Smooth muscle cell (in vitro differentiated cells): ENCODE data around the gene COX19. TPM values are rescaled to one million over a fixed set of nuclear protein-coding genes. Genes with fewer than 3 reads are reported as not detected.

Experiments
- DNase-seq: peaks from one replicate; lab custom pipeline; 2025; ENCODE audit not compliant: unreplicated experiment; lab: John Stamatoyannopoulos, UW
- H2AFZ ChIP-seq: fragments of 200-600 bp; sonication (generic); 2 replicates; pipeline ENCODE4 v1.6.0; 2016; ENCODE audit warnings: antibody characterized with exemption, low read depth, mild to moderate bottlenecking
- H3F3A ChIP-seq: fragments of 200-600 bp; sonication (generic); 2 replicates; pipeline ENCODE4 v1.6.0; 2017; ENCODE audit warnings: antibody characterized with exemption, low read depth
- H3K27ac ChIP-seq: fragments of 200-600 bp; sonication (generic); 2 replicates; pipeline ENCODE4 v1.5.1; 2016; ENCODE audit warnings: low read depth, mild to moderate bottlenecking
- H3K27me3 ChIP-seq: fragments of 200-600 bp; sonication (generic); 2 replicates; pipeline ENCODE4 v1.6.1; 2016; ENCODE audit warnings: low read depth, mild to moderate bottlenecking
- H3K36me3 ChIP-seq: fragments of 200-600 bp; sonication (generic); 2 replicates; pipeline ENCODE4 v1.5.1; 2016; ENCODE audit warnings: low read depth
- H3K4me1 ChIP-seq: fragments of 200-600 bp; sonication (generic); 2 replicates; pipeline ENCODE4 v1.5.1; 2016; ENCODE audit warnings: low read depth
- H3K4me2 ChIP-seq: fragments of 200-600 bp; sonication (generic); 2 replicates; pipeline ENCODE4 v1.6.0; 2016; ENCODE audit warnings: mild to moderate bottlenecking
- H3K4me3 ChIP-seq: fragments of 200-600 bp; sonication (generic); 2 replicates; pipeline ENCODE4 v1.5.1; 2016; ENCODE audit warnings: mild to moderate bottlenecking
- H3K79me2 ChIP-seq: fragments of 200-600 bp; sonication (generic); 2 replicates; pipeline ENCODE4 v1.6.0; 2016; ENCODE audit warnings: low read depth, mild to moderate bottlenecking
- H3K9ac ChIP-seq: fragments of 200-600 bp; sonication (generic); 2 replicates; pipeline ENCODE4 v1.6.0; 2016; ENCODE audit warnings: low read depth
- H3K9me3 ChIP-seq: fragments of 200-600 bp; sonication (generic); replicated peaks from 2 replicates; pipeline ENCODE4 v1.5.1; 2016; ENCODE audit warnings: low read depth
- H4K20me1 ChIP-seq: fragments of 200-600 bp; sonication (generic); 2 replicates; pipeline ENCODE4 v1.6.0; 2016; ENCODE audit warnings: low read depth
- WGBS: methylation state at CpG from one replicate; pipeline ENCODE4 v1.1.7; 2016; ENCODE audit warnings: low lambda C conversion rate; 5-methylcytosine and 5-hydroxymethylcytosine counted together
- polyA plus RNA-seq: library from polyadenylated mRNA; unstranded; fragments of >200 nt; fragmentation: Nextera tagmentation; extraction: Ambion mirVana; gene quantifications from 2 replicates; pipeline ENCODE4 v1.2.1, GENCODE V29; 2016
- total RNA-seq: library from RNA; depleted of rRNA; stranded (reverse); fragments of >200 nt; gene quantifications from 2 replicates; pipeline ENCODE4 v1.2.3, GENCODE V29; 2014
- TF ChIP-seq, protein P1 (sequence below): fragments of 200-600 bp; sonication (generic); IDR thresholded peaks from 2 replicates; pipeline ENCODE4 v1.5.1; 2017; ENCODE audit warnings: borderline replicate concordance, mild to moderate bottlenecking, antibody characterized with exemption; ENCODE audit not compliant: insufficient read depth, poor library complexity, severe bottlenecking

The COX19 gene
- total and polyA plus RNA-seq, 2 experiments from 2014 or later: 10.0 to 10.4 TPM

DNA sequence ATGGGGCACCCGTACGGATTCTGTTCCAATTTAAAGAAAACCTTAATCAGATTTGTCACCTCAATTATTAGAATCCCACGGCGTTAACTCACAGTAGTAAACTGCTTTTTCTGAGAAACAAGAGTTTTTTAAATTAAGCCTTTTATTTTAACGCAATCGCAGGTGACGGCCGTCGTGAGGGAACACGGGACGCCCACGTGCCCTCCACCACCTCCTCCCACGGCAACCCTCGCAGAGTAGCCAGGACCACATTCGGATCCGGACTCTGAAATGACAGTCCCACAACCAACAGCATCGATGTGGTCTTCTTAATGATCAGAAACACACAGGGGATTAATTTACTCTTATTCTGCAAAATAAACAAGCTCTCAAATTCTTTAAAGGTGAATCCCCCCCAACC is 47.0 kb upstream of the COX19 start:
- DNase-seq: no peak
- H3K27me3 ChIP-seq: no peaks in the 10 kb centered on the region
- WGBS: 98% methylated on average over 17 of the region's 17 CpGs
- peaks cover 18% of the 10 kb centered on the region for H3K79me2 ChIP-seq
- no peak overlapping the region for H3K9ac ChIP-seq
- no peak overlapping the region for H3K4me2 ChIP-seq
- no peaks in the 10 kb centered on the region for H3K36me3 ChIP-seq
- H3K4me1 ChIP-seq: peaks cover 8% of the 10 kb centered on the region
- no peak overlapping the region for H2AFZ ChIP-seq
- no peak overlapping the region for H3K27ac ChIP-seq
- TF ChIP-seq, protein P1, sequence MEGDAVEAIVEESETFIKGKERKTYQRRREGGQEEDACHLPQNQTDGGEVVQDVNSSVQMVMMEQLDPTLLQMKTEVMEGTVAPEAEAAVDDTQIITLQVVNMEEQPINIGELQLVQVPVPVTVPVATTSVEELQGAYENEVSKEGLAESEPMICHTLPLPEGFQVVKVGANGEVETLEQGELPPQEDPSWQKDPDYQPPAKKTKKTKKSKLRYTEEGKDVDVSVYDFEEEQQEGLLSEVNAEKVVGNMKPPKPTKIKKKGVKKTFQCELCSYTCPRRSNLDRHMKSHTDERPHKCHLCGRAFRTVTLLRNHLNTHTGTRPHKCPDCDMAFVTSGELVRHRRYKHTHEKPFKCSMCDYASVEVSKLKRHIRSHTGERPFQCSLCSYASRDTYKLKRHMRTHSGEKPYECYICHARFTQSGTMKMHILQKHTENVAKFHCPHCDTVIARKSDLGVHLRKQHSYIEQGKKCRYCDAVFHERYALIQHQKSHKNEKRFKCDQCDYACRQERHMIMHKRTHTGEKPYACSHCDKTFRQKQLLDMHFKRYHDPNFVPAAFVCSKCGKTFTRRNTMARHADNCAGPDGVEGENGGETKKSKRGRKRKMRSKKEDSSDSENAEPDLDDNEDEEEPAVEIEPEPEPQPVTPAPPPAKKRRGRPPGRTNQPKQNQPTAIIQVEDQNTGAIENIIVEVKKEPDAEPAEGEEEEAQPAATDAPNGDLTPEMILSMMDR: no peak
- no peaks in the 10 kb centered on the region for H3K9me3 ChIP-seq
- H3K4me3 ChIP-seq: no peak overlapping the region
- H3F3A ChIP-seq: no peaks in the 10 kb centered on the region
- peaks cover 90% of the 10 kb centered on the region for H4K20me1 ChIP-seq

DNA sequence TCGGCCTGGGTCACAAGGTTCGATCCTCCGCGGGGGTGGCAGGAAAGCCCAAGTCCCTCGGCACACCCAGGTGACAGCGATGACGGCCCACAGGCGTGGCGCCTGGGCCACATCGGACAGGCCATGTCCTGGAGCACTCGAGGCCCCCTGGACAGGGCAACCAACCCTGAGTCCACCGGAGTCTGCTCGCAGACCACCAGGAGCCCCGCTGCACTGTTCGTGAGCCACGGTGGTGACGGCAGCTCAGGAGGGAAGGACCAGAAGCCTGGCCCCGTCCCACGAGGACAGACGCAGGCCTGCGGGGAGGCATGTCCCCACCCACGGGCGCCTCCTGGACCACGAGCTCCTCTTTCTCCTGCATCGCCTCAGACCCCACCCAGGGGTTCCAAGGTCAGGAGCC is 46.6 kb upstream of the COX19 start:
- H3K79me2 ChIP-seq: peaks cover 14% of the 10 kb centered on the region
- H3K4me1 ChIP-seq: peaks cover 3% of the 10 kb centered on the region
- no peak overlapping the region for H3K27ac ChIP-seq
- peaks cover 88% of the 10 kb centered on the region for H4K20me1 ChIP-seq
- H3K36me3 ChIP-seq: no peaks in the 10 kb centered on the region
- H3K4me2 ChIP-seq: no peak overlapping the region
- H3K4me3 ChIP-seq: no peak overlapping the region
- WGBS: 97% methylated on average over 24 of the region's 25 CpGs
- no peak overlapping the region for H3K9ac ChIP-seq
- H2AFZ ChIP-seq: no peak overlapping the region
- H3K9me3 ChIP-seq: no peaks in the 10 kb centered on the region
- no peaks in the 10 kb centered on the region for H3K27me3 ChIP-seq
- no peak for DNase-seq
- TF ChIP-seq, protein P1: no peak
- no peaks in the 10 kb centered on the region for H3F3A ChIP-seq

DNA sequence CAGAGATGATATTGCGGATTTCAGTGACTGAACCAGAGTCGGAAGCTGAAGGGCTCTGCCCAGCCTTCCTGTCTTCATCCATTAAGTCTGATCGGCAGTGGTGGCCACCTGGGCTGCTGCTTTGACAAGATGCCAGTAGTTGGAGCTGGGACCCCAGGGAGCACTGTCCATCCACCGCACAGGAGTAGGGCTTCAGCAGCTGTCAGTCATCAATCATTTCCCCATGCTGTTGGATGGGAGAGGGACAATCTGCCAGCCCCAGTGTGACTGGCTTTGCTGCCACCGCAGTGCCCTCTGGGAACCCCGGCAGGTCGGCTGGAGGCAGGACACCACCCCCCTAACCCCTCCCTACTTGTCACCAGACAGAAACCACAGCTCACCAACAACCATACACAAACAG is 46.0 kb upstream of the COX19 start:
- Histone ChIP-seq H3K27ac (no peak overlapping the region), H3K4me3 (no peak overlapping the region), H2AFZ (no peak overlapping the region), H3K9ac (no peak overlapping the region), H3F3A (no peaks in the 10 kb centered on the region), H4K20me1 (peaks cover 83% of the 10 kb centered on the region), H3K79me2 (peaks cover 9% of the 10 kb centered on the region), H3K4me1 (no peaks in the 10 kb centered on the region), H3K36me3 (no peaks in the 10 kb centered on the region), H3K9me3 (no peaks in the 10 kb centered on the region), H3K4me2 (no peak overlapping the region), H3K27me3 (no peaks in the 10 kb centered on the region)
- TF ChIP-seq, protein P1: no peak
- 95% methylated on average over 7 of the region's 7 CpGs for WGBS
- no peak for DNase-seq

DNA sequence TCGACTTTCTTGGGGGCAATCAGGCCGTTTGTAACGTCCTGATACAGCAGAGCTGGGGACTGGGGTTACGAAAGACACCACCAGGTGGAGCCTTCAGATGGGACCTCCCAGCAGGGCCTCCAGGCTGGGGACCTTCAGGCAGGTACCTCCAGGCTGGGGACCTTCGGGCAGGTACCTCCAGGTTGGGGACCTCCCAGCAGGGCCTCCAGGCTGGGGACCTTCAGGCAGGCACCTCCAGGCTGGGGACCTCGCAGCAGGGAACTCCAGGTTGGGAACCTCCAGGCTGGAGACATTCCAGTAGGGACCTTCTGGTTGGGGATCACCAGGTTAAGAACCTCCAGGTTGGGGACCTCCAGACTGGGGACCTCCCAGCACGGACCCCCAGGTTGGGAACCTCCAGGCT is 45.5 kb upstream of the COX19 start:
- Histone ChIP-seq H4K20me1 (peaks cover 77% of the 10 kb centered on the region), H3K9ac (no peak overlapping the region), H3K27ac (no peak overlapping the region), H3K36me3 (no peaks in the 10 kb centered on the region), H3K4me1 (no peaks in the 10 kb centered on the region), H3K27me3 (no peaks in the 10 kb centered on the region), H2AFZ (no peak overlapping the region), H3K9me3 (no peaks in the 10 kb centered on the region), H3K79me2 (peaks cover 4% of the 10 kb centered on the region), H3K4me3 (no peak overlapping the region), H3K4me2 (no peak overlapping the region), H3F3A (no peaks in the 10 kb centered on the region)
- no peak for DNase-seq
- 78% methylated on average over 7 of the region's 7 CpGs for WGBS
- TF ChIP-seq, protein P1: no peak
